Erythroblast (primary cell): ENCODE measurements around the gene FYN.

ENCODE experiments used
- DNase-seq, 2 experiments: peaks; one replicate each; lab custom pipeline; 2025; lab: John Stamatoyannopoulos, UW
- GATA1 ChIP-seq: IDR thresholded peaks from 2 replicates; pipeline ENCODE4 v1.6.1; 2011; ENCODE audit warnings: low read depth, mild to moderate bottlenecking, control low read depth, low read length, moderate library complexity
- POLR2A ChIP-seq: IDR thresholded peaks from 2 replicates; pipeline ENCODE4 v1.6.1; 2011; ENCODE audit warnings: mild to moderate bottlenecking, low read length

FYN gene

GRCh38 chr6:111743862-111744692 is 129.2 kb downstream of the FYN start:
- DNase-seq = no peak

GRCh38 chr6:111743360-111743759 is 129.9 kb downstream of the FYN start:
- DNase-seq = no peak
- TF ChIP-seq POLR2A (no peak), GATA1 (no peak)

More at GRCh38 chr6:111743862-111744692, 129.2 kb downstream of the FYN start:
- TF ChIP-seq GATA1 (no peak), POLR2A (no peak)

GRCh38 chr6:111741177-111741952 is 131.9 kb downstream of the FYN start:
- no peak for DNase-seq
- TF ChIP-seq POLR2A (no peak), GATA1 (no peak)

GRCh38 chr6:111740506-111740905 is 132.7 kb downstream of the FYN start:
- DNase-seq = no peak
- TF ChIP-seq POLR2A (no peak), GATA1 (no peak)

- no peak for DNase-seq
- TF ChIP-seq GATA1 (no peak), POLR2A (no peak)
These were observed 134.0 kb downstream of the FYN start for GRCh38 chr6:111739257-111739696.

- TF ChIP-seq GATA1 (no peak), POLR2A (no peak)
- no peak for DNase-seq
These were observed 134.6 kb downstream of the FYN start for GRCh38 chr6:111738631-111739030.

GRCh38 chr6:111738156-111738555 is 135.1 kb downstream of the FYN start:
- TF ChIP-seq POLR2A (no peak), GATA1 (no peak)
- no peak for DNase-seq

- TF ChIP-seq POLR2A (no peak), GATA1 (no peak)
- no peak for DNase-seq
These were observed 136.2 kb downstream of the FYN start for GRCh38 chr6:111737065-111737521.

GRCh38 chr6:111736005-111736608 is 137.1 kb downstream of the FYN start:
- no peak for DNase-seq
- TF ChIP-seq GATA1 (no peak), POLR2A (no peak)

- DNase-seq = no peak
- TF ChIP-seq POLR2A (no peak), GATA1 (no peak)
These were observed 138.9 kb downstream of the FYN start for GRCh38 chr6:111734068-111735061.

- DNase-seq = no peak
- TF ChIP-seq GATA1 = no peak
- TF ChIP-seq POLR2A = no peak
These were observed 140.9 kb downstream of the FYN start for GRCh38 chr6:111732390-111732789.

GRCh38 chr6:111731456-111732195 is 141.6 kb downstream of the FYN start:
- DNase-seq = no peak
- TF ChIP-seq GATA1 (no peak), POLR2A (no peak)
